ENCODE data around the gene AAK1.
A peak's percentile ranks its signal among the peaks of the same experiment; 100 is the strongest.
"Not testable (repeated sequence)": the region's sequence is repeated elsewhere in the genome, so short reads cannot be mapped to it uniquely, and the experiment has no call there.

Gene AAK1

DNA sequence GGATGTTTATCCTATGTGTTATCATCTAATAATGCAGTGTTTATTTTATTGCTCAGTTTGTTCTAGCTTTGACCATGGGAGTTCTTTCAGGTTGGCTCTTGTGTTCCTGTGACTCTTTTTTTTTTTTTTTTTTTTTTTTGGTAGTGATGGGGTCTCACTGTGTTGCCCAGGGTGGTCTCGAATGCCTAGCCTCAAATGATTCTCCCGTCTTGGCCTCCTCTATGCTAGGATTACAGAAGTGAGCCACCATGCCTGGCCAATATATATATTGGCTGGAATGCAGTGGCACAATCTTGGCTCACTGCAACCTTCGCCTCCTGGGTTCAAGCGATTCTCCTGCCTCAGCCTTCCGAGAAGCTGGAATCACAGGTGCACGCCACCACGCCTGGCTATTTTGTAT is 187.4 kb downstream of the AAK1 start:
- H3K9ac ChIP-seq (ENCODE audit: low read depth in 1 of 2, low read length in 2 of 2), result no peak overlapping the region
- no peaks in the 10 kb centered on the region for H3K4me1 ChIP-seq (ENCODE audit: control insufficient read depth in 2 of 2, insufficient read depth in 2 of 2, low read length in 2 of 2)
- H3K9me3 ChIP-seq (ENCODE audit: control insufficient read depth in 2 of 2, low read length in 2 of 2), result no peaks in the 10 kb centered on the region
- H3K36me3 ChIP-seq (ENCODE audit: control insufficient read depth in 2 of 2, insufficient read depth in 2 of 2, low read length in 2 of 2), result no peaks in the 10 kb centered on the region
- H3K4me3 ChIP-seq (ENCODE audit: low read length in 2 of 2), result no peak overlapping the region
- H3K27ac ChIP-seq (ENCODE audit: low read depth in 2 of 2, low read length in 2 of 2), result no peak overlapping the region
- H3K27me3 ChIP-seq (ENCODE audit: control insufficient read depth in 2 of 2, insufficient read depth in 2 of 2, low read length in 2 of 2), result no peaks in the 10 kb centered on the region

DNA sequence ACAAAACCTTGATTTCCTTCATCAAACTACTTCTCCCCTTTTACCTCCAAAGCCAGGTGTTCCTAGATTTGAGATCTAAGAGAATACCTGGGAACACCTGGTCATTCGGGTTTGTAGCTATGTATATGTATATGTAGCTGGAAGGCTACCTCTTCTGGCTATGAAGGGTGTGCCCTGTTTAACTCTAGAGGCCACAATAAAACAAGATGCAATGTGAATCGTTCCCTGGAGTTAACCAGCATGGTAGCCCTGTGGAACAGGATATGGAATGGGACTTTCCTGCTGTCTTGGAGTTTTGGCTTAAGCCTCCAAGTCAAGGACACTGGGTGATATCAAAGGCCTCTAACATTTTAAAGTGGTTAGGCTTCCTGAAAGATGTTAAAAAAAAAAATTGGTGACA is 188.6 kb downstream of the AAK1 start:
- no peaks in the 10 kb centered on the region for H3K9me3 ChIP-seq (ENCODE audit: control insufficient read depth in 2 of 2, low read length in 2 of 2)
- no peaks in the 10 kb centered on the region for H3K27me3 ChIP-seq (ENCODE audit: control insufficient read depth in 2 of 2, insufficient read depth in 2 of 2, low read length in 2 of 2)
- H3K27ac ChIP-seq (ENCODE audit: low read depth in 2 of 2, low read length in 2 of 2), result no peak overlapping the region
- no peak overlapping the region for H3K9ac ChIP-seq (ENCODE audit: low read depth in 1 of 2, low read length in 2 of 2)
- no peaks in the 10 kb centered on the region for H3K4me1 ChIP-seq (ENCODE audit: control insufficient read depth in 2 of 2, insufficient read depth in 2 of 2, low read length in 2 of 2)
- no peak overlapping the region for H3K4me3 ChIP-seq (ENCODE audit: low read length in 2 of 2)
- H3K36me3 ChIP-seq (ENCODE audit: control insufficient read depth in 2 of 2, insufficient read depth in 2 of 2, low read length in 2 of 2), result no peaks in the 10 kb centered on the region

DNA sequence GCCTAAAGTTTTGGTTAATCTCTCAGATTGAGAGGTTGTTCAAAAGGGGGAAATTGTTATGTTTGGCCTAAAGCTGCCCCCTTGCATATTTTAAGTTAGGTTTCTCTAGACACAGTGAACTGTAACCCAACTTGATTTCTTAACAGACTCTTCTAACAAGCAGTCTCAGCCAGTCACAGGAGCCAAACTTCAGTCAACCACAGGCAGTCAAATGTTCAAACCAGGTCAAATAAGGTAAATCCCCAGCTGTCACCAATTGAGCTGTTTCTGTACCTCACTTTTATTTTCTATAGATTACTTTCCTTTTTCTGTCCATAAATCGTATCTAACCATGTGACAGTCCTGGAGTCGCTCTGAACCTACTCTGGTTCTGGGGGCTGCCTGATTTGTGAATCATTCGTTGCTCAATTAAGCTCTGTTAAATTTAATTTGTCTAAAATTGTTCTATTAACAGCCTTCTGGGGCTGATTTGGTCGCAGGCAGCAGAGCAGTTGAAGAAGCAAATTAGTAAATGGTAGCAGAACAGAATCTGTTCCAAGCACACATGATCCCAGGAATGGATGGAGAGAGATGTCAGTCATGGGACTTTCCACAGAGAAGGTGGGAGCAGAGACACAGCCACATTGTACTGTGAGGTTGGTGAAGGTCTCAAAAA is 189.9 kb downstream of the AAK1 start:
- no peak overlapping the region for H3K9ac ChIP-seq (ENCODE audit: low read depth in 1 of 2, low read length in 2 of 2)
- no peak overlapping the region for H3K27ac ChIP-seq (ENCODE audit: low read depth in 2 of 2, low read length in 2 of 2)
- no peaks in the 10 kb centered on the region for H3K4me1 ChIP-seq (ENCODE audit: control insufficient read depth in 2 of 2, insufficient read depth in 2 of 2, low read length in 2 of 2)
- no peak overlapping the region for H3K4me3 ChIP-seq (ENCODE audit: low read length in 2 of 2)
- H3K27me3 ChIP-seq (ENCODE audit: control insufficient read depth in 2 of 2, insufficient read depth in 2 of 2, low read length in 2 of 2), result no peaks in the 10 kb centered on the region
- no peaks in the 10 kb centered on the region for H3K9me3 ChIP-seq (ENCODE audit: control insufficient read depth in 2 of 2, low read length in 2 of 2)
- H3K36me3 ChIP-seq (ENCODE audit: control insufficient read depth in 2 of 2, insufficient read depth in 2 of 2, low read length in 2 of 2), result no peaks in the 10 kb centered on the region

- no peaks in the 10 kb centered on the region for H3K4me1 ChIP-seq (ENCODE audit: control insufficient read depth in 2 of 2, insufficient read depth in 2 of 2, low read length in 2 of 2)
- H3K27ac ChIP-seq (ENCODE audit: low read depth in 2 of 2, low read length in 2 of 2), result no peak overlapping the region
- H3K9me3 ChIP-seq (ENCODE audit: control insufficient read depth in 2 of 2, low read length in 2 of 2), result no peaks in the 10 kb centered on the region
- H3K9ac ChIP-seq (ENCODE audit: low read depth in 1 of 2, low read length in 2 of 2), result no peak overlapping the region
- H3K36me3 ChIP-seq (ENCODE audit: control insufficient read depth in 2 of 2, insufficient read depth in 2 of 2, low read length in 2 of 2), result no peaks in the 10 kb centered on the region
- no peak overlapping the region for H3K4me3 ChIP-seq (ENCODE audit: low read length in 2 of 2)
- no peaks in the 10 kb centered on the region for H3K27me3 ChIP-seq (ENCODE audit: control insufficient read depth in 2 of 2, insufficient read depth in 2 of 2, low read length in 2 of 2)
Observed at GRCh38 chr2:69452687-69453086, 190.9 kb downstream of the AAK1 start.

DNA sequence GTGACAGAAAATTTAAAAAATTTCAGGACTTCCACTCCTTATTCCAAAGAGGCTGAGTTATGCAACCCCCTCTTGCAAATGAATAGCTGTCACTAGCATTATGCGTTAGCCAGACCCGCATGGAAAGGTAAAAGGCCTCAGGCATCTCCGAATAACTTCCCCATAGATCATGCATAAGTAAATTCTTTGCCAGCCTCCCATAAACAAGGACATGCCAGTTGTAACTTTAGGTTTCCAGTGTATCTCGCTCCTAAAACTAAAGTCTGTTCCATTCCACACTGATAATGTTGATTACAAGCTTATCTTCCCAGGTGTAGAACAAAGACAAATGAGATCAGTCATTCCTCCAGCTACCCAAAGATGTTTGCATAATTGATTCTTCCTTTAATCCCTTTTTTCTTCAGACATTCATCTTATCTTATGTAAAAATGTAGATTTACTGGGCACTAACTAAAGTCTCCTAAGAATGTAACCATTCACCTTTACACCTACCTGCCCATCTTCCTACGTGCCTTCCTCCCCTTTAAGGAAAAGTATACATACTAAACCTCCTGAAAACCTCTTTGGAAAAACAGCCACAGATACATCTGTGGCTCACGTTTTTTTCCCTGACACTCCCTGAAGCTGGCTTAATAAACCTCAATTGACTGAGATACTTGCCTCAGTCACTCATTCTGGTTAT is 192.7 kb downstream of the AAK1 start:
- no peaks in the 10 kb centered on the region for H3K9me3 ChIP-seq (ENCODE audit: control insufficient read depth in 2 of 2, low read length in 2 of 2)
- no peaks in the 10 kb centered on the region for H3K27me3 ChIP-seq (ENCODE audit: control insufficient read depth in 2 of 2, insufficient read depth in 2 of 2, low read length in 2 of 2)
- no peaks in the 10 kb centered on the region for H3K36me3 ChIP-seq (ENCODE audit: control insufficient read depth in 2 of 2, insufficient read depth in 2 of 2, low read length in 2 of 2)
- no peaks in the 10 kb centered on the region for H3K4me1 ChIP-seq (ENCODE audit: control insufficient read depth in 2 of 2, insufficient read depth in 2 of 2, low read length in 2 of 2)
- H3K4me3 ChIP-seq (ENCODE audit: low read length in 2 of 2), result no peak overlapping the region
- H3K27ac ChIP-seq (ENCODE audit: low read depth in 2 of 2, low read length in 2 of 2), result no peak overlapping the region
- H3K9ac ChIP-seq (ENCODE audit: low read depth in 1 of 2, low read length in 2 of 2), result no peak overlapping the region

- Histone ChIP-seq H3K27ac (ENCODE audit: low read depth in 2 of 2, low read length in 2 of 2) (no peak overlapping the region), H3K9ac (ENCODE audit: low read depth in 1 of 2, low read length in 2 of 2) (no peak overlapping the region), H3K27me3 (ENCODE audit: control insufficient read depth in 2 of 2, insufficient read depth in 2 of 2, low read length in 2 of 2) (no peaks in the 10 kb centered on the region), H3K36me3 (ENCODE audit: control insufficient read depth in 2 of 2, insufficient read depth in 2 of 2, low read length in 2 of 2) (no peaks in the 10 kb centered on the region), H3K4me3 (ENCODE audit: low read length in 2 of 2) (no peak overlapping the region), H3K9me3 (ENCODE audit: control insufficient read depth in 2 of 2, low read length in 2 of 2) (no peaks in the 10 kb centered on the region), H3K4me1 (ENCODE audit: control insufficient read depth in 2 of 2, insufficient read depth in 2 of 2, low read length in 2 of 2) (no peaks in the 10 kb centered on the region)
Observed at GRCh38 chr2:69449906-69450305, 193.6 kb downstream of the AAK1 start.

- H3K9me3 ChIP-seq (ENCODE audit: control insufficient read depth in 2 of 2, low read length in 2 of 2); H3K9ac ChIP-seq (ENCODE audit: low read depth in 1 of 2, low read length in 2 of 2); H3K4me1 ChIP-seq (ENCODE audit: control insufficient read depth in 2 of 2, insufficient read depth in 2 of 2, low read length in 2 of 2); H3K36me3 ChIP-seq (ENCODE audit: control insufficient read depth in 2 of 2, insufficient read depth in 2 of 2, low read length in 2 of 2); H3K27me3 ChIP-seq (ENCODE audit: control insufficient read depth in 2 of 2, insufficient read depth in 2 of 2, low read length in 2 of 2); H3K4me3 ChIP-seq (ENCODE audit: low read length in 2 of 2); H3K27ac ChIP-seq (ENCODE audit: low read depth in 2 of 2, low read length in 2 of 2): not testable (repeated sequence)
Observed at GRCh38 chr2:69443673-69444072, 199.9 kb downstream of the AAK1 start.

DNA sequence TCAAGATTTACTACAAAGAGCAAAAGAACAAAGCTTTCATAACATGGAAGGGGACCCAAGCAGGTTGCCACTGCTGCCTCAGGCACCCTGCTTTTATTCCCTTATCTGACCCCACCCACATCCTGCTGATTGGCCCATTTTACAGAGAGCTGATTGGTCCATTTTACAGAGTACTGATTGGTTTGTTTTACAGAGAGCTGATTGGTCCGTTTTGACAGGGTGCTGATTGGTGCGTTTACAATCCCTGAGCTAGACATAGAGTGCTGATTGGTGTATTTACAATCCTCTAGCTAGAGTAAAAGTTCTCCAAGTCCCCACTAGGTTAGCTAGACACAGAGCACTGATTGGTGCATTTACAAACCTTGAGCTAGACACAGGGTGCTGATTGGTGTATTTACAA is 204.0 kb downstream of the AAK1 start:
- H3K27ac ChIP-seq (ENCODE audit: low read depth in 2 of 2, low read length in 2 of 2); H3K27me3 ChIP-seq (ENCODE audit: control insufficient read depth in 2 of 2, insufficient read depth in 2 of 2, low read length in 2 of 2); H3K36me3 ChIP-seq (ENCODE audit: control insufficient read depth in 2 of 2, insufficient read depth in 2 of 2, low read length in 2 of 2): not testable (repeated sequence)

GRCh38 chr2:69438580-69438979 is 205.0 kb downstream of the AAK1 start:
- no peaks in the 10 kb centered on the region for H3K36me3 ChIP-seq (ENCODE audit: control insufficient read depth in 2 of 2, insufficient read depth in 2 of 2, low read length in 2 of 2)
- no peaks in the 10 kb centered on the region for H3K27me3 ChIP-seq (ENCODE audit: control insufficient read depth in 2 of 2, insufficient read depth in 2 of 2, low read length in 2 of 2)
- H3K27ac ChIP-seq (ENCODE audit: low read depth in 2 of 2, low read length in 2 of 2), result peak overlapping the region; percentile 96 to 99
- no peak overlapping the region for H3K4me3 ChIP-seq (ENCODE audit: low read length in 2 of 2)
- H3K4me1 ChIP-seq (ENCODE audit: control insufficient read depth in 2 of 2, insufficient read depth in 2 of 2, low read length in 2 of 2), result peaks cover 16 to 22% of the 10 kb centered on the region in 2 donors
- no peaks in the 10 kb centered on the region for H3K9me3 ChIP-seq (ENCODE audit: control insufficient read depth in 2 of 2, low read length in 2 of 2)
- no peak overlapping the region for H3K9ac ChIP-seq (ENCODE audit: low read depth in 1 of 2, low read length in 2 of 2)

More for the DNA sequence above, 204.0 kb downstream of the AAK1 start:
- H3K9me3 ChIP-seq (ENCODE audit: control insufficient read depth in 2 of 2, low read length in 2 of 2); H3K4me3 ChIP-seq (ENCODE audit: low read length in 2 of 2); H3K9ac ChIP-seq (ENCODE audit: low read depth in 1 of 2, low read length in 2 of 2): not testable (repeated sequence)
- peaks cover 15 to 22% of the 10 kb centered on the region in 2 donors for H3K4me1 ChIP-seq (ENCODE audit: control insufficient read depth in 2 of 2, insufficient read depth in 2 of 2, low read length in 2 of 2)

DNA sequence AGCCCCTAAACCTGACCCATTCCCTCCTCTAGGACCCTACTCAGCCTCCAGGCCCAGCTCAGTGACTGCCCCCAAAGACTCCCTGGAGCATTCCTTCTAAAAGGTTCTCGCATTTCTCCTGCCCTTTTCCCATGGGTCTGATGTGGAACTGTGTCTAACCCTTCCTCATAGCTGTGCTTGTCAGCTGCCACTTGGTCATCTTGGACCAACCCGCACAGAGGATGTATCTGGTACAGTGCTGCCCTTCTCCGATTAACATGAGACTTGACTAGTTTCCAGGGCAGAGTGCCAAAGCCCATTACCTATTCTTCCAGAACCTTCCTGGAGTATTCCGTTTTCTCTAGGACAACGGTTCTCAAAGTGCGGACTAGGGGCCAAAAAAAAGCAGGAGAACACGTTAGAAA is 205.8 kb downstream of the AAK1 start:
- H3K27me3 ChIP-seq (ENCODE audit: control insufficient read depth in 2 of 2, insufficient read depth in 2 of 2, low read length in 2 of 2), result no peaks in the 10 kb centered on the region
- peaks cover 16 to 22% of the 10 kb centered on the region in 2 donors for H3K4me1 ChIP-seq (ENCODE audit: control insufficient read depth in 2 of 2, insufficient read depth in 2 of 2, low read length in 2 of 2)
- peak overlapping the region; percentile 96 to 99 for H3K27ac ChIP-seq (ENCODE audit: low read depth in 2 of 2, low read length in 2 of 2)
- no peaks in the 10 kb centered on the region for H3K36me3 ChIP-seq (ENCODE audit: control insufficient read depth in 2 of 2, insufficient read depth in 2 of 2, low read length in 2 of 2)
- H3K4me3 ChIP-seq (ENCODE audit: low read length in 2 of 2), result peak overlapping the region; percentile 88 to 92
- peak overlapping the region; percentile 98 to 99 for H3K9ac ChIP-seq (ENCODE audit: low read depth in 1 of 2, low read length in 2 of 2)
- H3K9me3 ChIP-seq (ENCODE audit: control insufficient read depth in 2 of 2, low read length in 2 of 2), result no peaks in the 10 kb centered on the region

All from mucosa of rectum (tissue), 2 donors.